GM19324 (cell line): ENCODE measurements around the gene ATF6.
"Not testable (repeated sequence)": the region's sequence is repeated elsewhere in the genome, so short reads cannot be mapped to it uniquely, and the experiment has no call there.

Experiments used
- ATAC-seq: cut with Tn5 transposase; IDR thresholded peaks from one replicate; pipeline ENCODE4 v1.9.1; 2021; ENCODE audit warnings: mild to moderate bottlenecking, moderate library complexity; ENCODE audit not compliant: unreplicated experiment, low FRiP score

ATF6 gene

DNA sequence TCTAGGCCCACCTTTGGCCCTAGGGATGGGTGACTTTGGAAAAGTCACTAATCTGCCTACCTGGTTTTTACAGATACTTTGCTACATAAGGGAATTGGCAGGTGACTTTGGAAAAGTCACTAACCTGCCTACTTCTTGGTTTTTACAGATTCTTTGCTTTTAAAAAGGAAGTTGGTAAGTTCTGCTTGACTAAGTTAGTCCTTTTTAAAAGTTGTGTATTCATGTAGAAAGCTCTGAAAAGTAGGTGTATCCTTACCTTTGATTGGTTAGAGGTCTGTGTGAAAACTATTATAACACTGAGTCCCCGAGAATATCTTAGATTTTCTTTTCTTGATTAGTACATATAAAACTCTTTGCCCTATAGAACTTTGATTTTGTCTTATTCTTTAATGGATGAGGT lies 12.4 kb downstream of the ATF6 start:
- no peak for ATAC-seq

DNA sequence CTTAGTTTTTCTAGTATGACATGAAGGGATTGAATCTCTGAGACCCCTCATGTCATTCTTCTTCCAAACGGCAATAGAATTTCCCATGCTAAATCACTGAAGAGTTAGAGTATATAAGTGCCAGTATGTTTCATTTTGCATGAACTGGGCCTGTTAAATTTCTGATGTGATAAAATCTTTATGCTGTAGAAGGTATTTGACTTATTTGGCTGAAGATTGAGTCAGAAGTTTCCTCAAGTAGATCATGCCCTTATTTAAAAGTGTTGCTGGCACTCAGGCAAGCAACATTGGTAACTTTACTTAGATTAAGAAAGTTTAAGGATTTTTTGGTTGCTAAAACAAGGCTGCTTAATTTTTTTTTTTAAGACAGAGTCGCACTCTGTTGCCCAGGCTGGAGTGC lies 13.3 kb downstream of the ATF6 start:
- ATAC-seq = no peak

DNA sequence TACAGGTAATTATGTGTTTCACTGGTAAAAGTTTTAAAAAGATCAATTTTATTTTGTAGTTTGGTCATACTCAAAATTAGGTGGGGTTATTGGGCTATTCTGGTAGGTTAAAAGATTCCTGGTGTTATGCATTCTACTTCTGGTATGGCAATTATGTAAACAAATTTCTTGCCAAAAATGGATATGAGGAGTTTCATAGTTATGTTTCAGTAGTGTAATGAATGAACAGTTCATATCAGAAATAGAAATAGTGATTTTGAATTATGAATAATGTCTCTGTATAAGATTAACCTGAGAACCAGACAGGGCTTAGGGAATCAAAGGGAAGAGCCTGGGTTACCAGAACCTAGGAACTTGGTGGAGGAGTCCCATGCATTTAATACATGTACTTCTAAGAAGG lies 15.9 kb downstream of the ATF6 start:
- ATAC-seq = no peak

DNA sequence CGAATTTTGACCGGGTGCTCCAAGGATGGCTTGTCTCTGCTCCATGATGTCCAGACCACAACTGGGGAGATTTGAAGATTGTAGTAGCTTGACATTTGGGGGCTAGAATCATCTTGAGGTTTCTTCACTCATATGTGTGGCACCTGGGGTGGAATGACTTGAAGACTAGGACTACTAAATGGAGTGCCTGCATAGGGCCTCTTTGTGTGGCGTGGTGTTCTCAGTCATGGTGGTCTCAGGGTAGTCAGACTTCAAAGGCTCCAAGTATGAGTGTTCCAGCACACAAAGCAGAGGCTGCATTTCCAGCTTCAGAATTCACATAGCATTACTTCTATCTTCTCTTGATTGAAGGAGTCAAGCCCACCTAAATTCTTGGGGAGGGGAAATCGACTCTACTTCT lies 16.8 kb downstream of the ATF6 start:
- no peak for ATAC-seq

DNA sequence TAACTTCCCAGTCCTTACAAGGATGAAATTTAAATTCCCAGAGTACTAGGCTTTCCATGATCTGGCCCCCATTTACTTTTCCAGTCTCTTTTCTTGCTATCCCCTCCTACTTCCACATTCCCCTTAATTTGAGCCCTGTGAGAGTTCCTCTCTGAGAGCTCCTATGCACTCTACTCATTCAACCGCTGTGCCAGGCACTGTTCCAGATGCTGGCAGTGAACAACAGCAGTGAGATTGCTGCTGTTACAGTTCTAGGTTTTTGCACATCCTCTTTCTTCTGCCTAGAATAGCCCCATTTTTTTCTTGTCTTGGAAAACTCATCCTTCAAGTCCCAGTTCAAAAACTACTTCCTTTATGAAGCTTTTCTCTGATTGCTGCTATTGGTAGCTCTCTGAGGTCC lies 18.8 kb downstream of the ATF6 start:
- ATAC-seq = no peak

DNA sequence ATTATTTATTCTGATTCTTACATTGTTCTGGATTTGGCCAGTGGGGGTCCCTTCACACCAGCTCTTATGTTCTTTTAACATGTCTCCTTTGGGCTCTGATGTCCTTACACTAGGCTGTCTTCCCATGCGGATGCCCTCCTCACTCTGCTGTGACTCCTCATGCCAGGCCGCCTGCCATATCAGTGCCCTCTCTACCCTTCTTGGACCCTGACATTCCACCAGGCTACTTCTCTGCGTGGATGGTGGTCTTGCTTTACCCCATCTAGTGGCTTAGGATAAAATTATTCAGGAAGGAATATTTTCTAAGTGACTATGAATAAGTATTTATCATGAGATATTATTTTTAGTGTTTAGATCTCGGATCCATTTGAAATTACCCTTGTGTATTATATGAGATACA lies 21.2 kb downstream of the ATF6 start:
- ATAC-seq = no peak

DNA sequence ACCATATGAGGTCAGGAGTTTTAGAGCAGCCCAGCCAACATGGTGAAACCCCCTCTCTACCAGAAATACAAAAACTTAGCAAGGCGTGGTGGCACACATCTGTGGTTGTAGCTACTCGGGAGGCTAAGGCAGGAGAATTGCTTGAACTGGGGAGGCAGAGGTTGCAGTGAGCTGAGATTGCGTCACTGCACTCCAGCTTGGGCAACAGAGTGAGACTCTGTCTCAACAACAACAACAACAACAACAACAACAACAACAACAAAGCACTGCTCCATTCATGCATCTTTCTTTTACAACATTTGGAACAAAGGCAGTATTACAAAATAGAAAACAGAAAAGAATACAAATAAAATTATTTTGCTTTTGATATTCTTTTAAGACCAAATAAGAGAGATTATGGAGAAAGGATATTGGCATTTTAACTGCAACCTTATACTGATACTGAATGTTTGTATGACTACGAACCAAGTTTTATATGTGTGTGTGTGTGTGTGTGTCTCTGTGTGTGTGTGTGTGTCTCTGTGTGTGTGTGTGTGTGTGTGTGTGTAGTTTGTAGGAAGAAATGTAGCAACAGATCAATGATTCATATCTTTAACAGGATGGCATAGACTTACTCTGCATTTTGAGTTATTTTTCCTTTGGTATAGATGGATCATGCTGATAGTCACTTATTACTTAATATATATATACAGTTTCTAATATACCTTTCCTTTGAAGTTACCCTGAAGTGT lies 24.6 kb downstream of the ATF6 start:
- no peak for ATAC-seq

DNA sequence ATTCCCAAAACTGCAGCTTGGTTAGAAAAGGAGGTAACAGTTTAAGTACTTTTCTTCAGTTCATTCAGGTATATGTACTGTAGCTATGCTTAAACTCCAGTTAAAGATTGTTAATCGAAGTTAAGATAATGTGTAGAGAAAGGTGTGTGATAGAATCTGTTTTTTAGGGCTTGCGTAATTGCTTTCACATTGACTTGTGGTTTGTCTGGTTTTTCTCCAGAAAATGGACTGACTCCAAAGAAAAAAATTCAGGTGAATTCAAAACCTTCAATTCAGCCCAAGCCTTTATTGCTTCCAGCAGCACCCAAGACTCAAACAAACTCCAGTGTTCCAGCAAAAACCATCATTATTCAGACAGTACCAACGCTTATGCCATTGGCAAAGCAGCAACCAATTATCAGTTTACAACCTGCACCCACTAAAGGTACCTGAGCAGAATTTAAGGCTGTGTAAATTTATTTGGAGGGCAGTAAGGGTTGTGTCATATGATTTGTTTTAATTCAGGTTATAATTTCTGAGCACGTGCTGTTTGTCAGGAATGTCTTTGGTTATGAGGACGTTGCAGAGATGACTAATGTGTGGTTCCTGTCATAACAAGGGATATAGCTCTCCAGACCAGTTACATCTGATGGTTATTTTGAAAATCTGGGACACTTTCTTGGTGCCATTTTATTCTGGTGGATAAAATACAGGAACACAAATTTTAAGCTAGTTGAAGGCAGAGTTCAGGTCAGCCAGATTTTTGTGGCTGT lies 26.0 kb downstream of the ATF6 start:
- no peak for ATAC-seq

DNA sequence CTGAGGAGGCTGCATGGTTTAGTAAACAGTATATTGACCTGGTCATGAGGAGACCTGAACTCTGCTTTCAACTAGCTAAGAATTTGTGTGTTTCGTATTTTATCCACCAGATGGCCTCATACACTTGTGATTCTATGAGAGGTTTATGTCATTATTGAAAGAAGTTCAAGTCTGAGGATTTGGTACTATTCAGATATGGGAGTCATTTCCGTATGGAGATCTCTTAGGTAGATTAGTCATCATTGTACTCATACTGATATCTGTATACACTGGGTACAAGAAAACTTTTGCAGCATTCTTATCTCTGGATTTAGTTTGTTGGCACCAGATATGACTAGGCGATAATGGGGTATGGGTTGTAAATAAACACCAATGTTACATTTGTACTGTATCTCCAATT lies 26.6 kb downstream of the ATF6 start:
- no peak for ATAC-seq

DNA sequence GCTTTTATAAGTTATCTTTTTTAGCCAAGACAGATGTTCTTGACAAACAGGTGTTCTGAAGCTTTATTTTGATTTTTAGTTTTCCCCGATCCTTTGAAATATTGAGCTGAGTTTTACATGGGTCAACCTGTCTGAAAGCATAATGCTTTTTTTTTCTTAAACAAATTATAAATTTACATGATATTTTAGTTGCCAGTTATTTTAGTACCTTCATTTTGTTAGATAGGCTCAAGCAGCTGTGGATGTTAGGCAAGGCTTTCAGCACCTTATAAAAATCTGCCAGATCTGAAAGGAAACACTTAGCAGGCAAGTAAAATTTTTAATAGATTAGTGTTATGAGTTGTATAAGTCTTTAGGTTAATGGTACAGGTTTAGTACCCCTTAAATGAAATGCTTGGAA lies 33.7 kb downstream of the ATF6 start:
- ATAC-seq = no peak

DNA sequence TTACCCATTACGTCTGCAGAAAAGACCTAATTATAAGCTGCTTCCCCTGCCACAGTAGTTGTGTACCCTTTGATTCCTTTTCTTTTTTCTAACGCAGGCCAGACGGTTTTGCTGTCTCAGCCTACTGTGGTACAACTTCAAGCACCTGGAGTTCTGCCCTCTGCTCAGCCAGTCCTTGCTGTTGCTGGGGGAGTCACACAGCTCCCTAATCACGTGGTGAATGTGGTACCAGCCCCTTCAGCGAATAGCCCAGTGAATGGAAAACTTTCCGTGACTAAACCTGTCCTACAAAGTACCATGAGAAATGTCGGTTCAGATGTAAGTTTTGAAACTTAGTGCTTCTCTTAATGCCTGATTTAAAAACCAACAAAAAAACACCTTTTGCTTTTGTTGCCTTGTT lies 35.8 kb downstream of the ATF6 start:
- ATAC-seq = no peak

DNA sequence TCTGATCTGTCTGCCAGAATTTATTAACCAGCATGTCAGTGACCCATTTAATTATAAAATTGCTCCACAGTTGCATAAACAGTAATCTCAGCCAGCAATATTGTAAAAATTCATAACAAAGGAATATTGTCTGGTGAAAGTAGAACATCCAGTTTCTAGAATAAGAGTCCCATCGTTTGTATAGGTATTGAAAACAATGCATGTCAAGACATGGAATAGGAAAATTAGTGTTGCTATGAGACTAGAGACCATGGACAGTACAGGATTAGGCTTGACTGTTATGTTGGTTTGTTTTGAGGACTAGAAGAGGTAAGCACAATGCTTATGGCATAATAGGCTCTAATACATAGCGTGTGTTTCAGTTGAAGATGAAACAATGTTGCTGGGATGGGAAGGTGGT lies 37.1 kb downstream of the ATF6 start:
- no peak for ATAC-seq

DNA sequence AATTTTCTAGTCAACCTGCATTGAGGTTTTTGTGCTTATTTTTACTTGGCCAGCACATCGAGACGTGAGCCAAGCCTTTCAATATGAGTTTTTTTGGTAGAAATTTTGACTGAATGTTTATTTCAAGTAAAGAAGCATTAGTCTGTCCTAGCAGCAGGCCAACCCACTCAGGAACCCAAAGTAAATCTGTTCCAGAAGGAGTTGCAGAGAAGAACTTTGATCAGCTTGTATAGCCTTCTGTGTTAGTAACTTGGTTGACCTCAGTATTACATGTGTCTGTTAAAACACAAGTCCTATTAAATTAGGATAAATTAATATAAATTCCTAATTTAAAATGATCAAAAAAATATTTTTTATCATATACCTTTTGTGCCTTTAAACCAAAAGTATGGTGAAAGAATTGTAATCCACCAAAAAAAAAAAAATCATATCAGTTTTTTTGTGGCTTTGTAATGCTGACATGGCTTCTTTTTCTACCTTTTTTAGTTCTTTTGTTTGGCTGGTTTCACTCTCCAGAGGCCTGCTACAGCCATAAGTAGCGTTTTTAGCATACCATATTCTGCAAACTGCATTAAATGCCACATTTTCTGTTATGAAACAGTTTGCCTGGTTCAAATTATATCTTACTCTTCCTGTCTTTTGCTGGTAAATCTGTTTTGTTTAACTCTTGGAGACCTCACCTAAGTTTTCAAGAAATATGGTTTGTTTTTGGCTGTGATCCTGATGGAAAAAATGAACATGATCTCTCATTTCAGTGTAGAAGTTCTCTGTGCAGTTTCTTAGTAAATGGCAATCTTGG lies 39.5 kb downstream of the ATF6 start:
- no peak for ATAC-seq

DNA sequence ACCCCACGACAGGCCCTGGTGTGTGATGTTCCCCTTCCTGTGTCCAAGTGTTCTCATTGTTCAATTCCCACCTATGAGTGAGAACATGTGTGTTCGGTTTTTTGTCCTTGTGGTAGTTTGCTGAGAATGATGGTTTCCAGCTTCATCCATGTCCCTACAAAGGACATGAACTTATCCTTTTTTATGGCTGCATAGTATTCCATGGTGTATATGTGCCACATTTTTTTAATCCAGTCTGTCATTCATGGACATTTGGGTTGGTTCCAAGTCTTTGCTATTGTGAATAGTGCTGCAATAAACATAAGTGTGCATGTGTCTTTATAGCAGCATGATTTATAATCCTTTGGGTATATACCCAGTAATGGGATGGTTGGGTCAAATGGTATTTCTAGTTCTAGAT lies 43.1 kb downstream of the ATF6 start:
- ATAC-seq = not testable (repeated sequence)

DNA sequence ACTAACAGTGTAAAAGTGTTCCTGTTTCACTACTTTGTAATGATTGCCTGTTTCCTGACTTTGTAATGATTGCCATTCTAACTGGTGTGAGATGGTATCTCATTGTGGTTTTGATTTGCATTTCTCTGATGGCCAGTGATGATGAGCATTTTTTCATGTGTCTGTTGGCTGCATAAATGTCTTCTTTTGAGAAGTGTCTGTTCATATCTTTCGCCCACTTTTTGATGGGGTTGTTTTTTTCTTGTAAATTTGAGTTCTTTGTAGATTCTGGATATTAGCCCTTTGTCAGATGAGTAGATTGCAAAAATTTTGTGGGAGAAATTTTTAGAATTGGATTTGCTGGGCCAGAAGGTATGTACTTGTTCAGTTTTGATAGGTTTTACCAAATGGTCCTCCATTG lies 43.5 kb downstream of the ATF6 start:
- not testable (repeated sequence) for ATAC-seq

DNA sequence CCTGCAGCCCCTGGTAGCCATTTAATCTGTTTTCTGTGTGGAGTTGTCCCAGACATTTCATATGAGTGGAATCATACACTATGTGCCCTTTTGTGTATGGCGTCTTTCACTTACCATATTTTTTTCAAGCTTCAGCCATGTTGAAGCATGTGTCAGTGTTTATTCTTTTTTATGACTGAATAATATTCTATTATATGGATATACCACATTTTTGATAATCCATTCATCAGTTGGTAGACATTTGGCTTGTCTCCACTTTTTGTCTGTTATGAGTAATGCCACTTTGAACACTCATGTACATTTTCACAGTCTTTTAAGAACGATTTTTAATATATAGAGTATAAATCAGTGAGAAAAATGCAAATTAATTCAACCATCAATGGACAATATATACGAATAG lies 44.7 kb downstream of the ATF6 start:
- no peak for ATAC-seq

DNA sequence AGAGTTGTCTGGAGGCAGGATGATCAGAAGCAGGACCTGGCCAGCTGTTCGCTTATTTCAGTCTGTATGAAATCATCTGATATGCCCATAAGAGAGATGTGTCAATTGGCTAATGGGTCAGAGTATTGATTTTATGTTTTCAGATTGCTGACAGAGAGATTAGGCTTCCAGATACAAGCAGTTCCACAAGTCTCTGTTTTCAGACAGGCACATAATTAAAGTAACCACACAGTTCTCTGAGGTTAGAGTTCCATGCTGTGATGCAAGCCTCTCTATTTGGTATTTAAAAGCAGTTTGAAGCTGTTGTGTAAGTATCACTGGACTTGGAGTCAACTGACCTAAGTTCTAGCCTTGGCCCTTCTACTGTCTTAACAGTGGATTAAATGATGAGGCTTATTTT lies 50.1 kb downstream of the ATF6 start:
- no peak for ATAC-seq

DNA sequence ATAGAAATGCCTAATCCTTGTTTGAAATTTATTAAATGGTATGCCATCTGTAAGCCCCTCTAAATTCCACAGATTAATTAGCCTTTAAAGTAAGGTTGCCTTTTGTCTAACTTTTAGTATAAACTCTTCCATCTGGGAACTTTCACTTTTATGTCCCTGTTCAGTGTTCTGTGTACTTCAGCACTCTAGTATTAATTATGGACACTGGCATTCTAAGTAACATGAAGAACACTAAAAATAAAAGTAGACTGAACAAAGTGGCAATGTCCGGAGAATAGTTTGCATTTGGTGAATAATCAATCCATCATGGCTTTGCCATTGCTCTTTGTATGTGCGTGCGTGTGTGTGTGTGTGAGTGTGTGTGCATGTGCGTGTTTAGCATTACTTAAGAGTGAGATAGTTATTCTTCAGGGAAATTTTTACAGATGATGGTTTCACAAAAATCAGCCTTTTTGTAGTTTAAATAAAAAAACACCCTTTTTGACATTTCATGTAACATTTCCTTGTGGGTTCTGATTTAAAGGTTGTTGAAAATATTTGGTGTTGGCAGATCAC lies 51.1 kb downstream of the ATF6 start:
- no peak for ATAC-seq

DNA sequence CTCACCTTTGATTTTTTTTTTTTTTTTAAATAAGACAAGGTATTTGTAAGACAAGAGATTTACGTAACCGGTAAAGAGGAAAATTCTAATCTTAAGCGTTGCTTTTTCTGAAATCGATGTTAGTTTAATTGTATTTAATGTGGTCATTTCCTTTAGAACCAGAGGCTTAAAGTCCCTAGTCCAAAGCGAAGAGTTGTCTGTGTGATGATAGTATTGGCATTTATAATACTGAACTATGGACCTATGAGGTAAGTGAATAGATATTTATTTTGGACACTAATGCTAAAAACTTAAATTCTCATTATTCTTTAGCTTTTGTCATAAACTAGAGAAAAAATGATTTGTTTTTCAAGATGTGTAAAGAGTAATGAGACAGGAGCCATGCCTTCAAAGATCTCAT lies 54.8 kb downstream of the ATF6 start:
- no peak for ATAC-seq

DNA sequence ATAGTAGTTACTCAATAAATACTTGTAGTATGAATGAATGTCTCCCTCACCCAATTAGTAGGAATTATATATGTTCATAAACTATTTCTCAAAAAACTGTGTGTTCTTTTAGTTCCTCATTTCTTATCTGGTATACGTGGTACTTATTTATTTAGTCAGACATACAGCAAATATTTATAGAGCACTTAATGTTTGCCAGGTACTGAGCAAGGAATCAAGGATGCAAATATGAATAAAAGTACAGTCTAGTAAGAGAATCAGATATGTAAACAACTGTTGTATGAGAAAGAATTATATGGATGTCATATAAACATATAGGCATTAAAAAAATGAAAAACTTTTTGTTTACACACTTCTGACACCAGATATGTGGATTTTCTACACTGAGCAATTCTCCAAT lies 58.5 kb downstream of the ATF6 start:
- ATAC-seq = no peak

DNA sequence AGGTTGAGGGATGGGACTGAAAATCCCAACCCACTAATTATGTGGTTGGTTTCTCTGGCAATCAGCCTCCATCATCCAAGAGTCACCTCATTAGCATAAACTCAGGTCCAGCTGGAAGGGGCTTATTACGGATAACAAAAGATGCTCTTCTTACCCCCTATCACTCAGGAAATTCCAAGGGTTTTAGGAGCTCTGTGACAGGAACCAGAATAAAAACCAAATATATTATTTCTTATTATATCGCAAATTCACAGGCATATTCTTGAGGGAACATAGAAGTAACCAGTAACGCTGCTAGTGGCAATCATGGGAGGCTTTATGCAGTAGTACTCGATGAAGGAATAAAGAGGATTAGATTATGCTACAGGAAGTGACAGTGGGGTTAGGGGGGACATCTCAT lies 59.7 kb downstream of the ATF6 start:
- ATAC-seq = no peak
